ENCODE results near the gene AANAT. TPM values are rescaled to one million over a fixed set of nuclear protein-coding genes. Genes with fewer than 3 reads are reported as not detected.

The AANAT gene
- total and polyA plus RNA-seq, 11 donors, result 0.19 TPM; not detected in 10

GRCh38 chr17:76501827-76502307, 34.5 kb downstream of the AANAT start:
- H3K4me3 ChIP-seq, result peak overlapping the region in 10 of 12 donors; percentile 46 to 85 (median 78)
- ATAC-seq (no peak), DNase-seq (no peak)
- no peak for TF ChIP-seq POLR2A (IDR thresholded peaks at IDR 0.05)
- no peak for TF ChIP-seq CTCF (IDR thresholded peaks at IDR 0.05)
- peaks cover 10 to 70% (median 42%) of the 10 kb centered on the region in 12 donors for H3K4me1 ChIP-seq
- intact Hi-C loops (cut with DNase I), result loop anchor here in 5 of 10 donors (2.0 to 10.0 kb wide), 5 partner anchors 17 to 200 kb away; partner anchors contain the start of gene QRICH2 (in 1 of the 5)
- peaks cover 0 to 5% (median 0%) of the 10 kb centered on the region in 9 donors for H3K27me3 ChIP-seq
- no peaks in the 10 kb centered on the region for H3K36me3 ChIP-seq
- WGBS, 4 donors, result 66 to 83% (median 77%) methylated on average over 5 to 11 of the region's 11 CpGs
- no peaks in the 10 kb centered on the region for H3K9me3 ChIP-seq
- peak overlapping the region; percentile 72 to 96 (median 92) for H3K27ac ChIP-seq

- intact Hi-C loops (cut with DNase I), result loop anchor here in 5 of 10 donors (5.0 to 10.0 kb wide), 4 partner anchors 95 to 200 kb away; partner anchors contain the start of gene QRICH2 (in 1 of the 5)
- no peak overlapping the region for H3K4me3 ChIP-seq
- ATAC-seq, result no peak
- H3K4me1 ChIP-seq, result peaks cover 8 to 63% (median 38%) of the 10 kb centered on the region in 12 donors
- H3K27me3 ChIP-seq, result peaks cover 0 to 9% (median 0%) of the 10 kb centered on the region in 9 donors
- DNase-seq, result no peak
- WGBS, 4 donors, result 81 to 84% (median 82%) methylated on average over 8 of the region's 8 CpGs
- TF ChIP-seq CTCF (IDR thresholded peaks at IDR 0.05) (no peak), POLR2A (IDR thresholded peaks at IDR 0.05) (no peak)
- H3K36me3 ChIP-seq, result no peaks in the 10 kb centered on the region
- no peaks in the 10 kb centered on the region for H3K9me3 ChIP-seq
- H3K27ac ChIP-seq, result peak overlapping the region in 4 of 12 donors; percentile 88 to 94 (median 92)
Measured at GRCh38 chr17:76502341-76503211, 35.2 kb downstream of the AANAT start.

GRCh38 chr17:76504117-76504516, 36.7 kb downstream of the AANAT start:
- H3K27me3 ChIP-seq, result peaks cover 0 to 9% (median 0%) of the 10 kb centered on the region in 9 donors
- WGBS, 4 donors, result 67 to 83% (median 75%) methylated on average over 7 of the region's 7 CpGs
- no peaks in the 10 kb centered on the region for H3K9me3 ChIP-seq
- no peaks in the 10 kb centered on the region for H3K36me3 ChIP-seq
- intact Hi-C loops (cut with DNase I), result loop anchor here in 6 of 10 donors (2.0 to 10.0 kb wide), 5 partner anchors 37 to 202 kb away; partner anchors contain the start of genes AANAT (in 1 of the 6) and QRICH2 (in 1 of the 6)
- no peak overlapping the region for H3K27ac ChIP-seq
- DNase-seq (no peak), ATAC-seq (no peak)
- no peak overlapping the region for H3K4me3 ChIP-seq
- H3K4me1 ChIP-seq, result peaks cover under 1 to 49% (median 24%) of the 10 kb centered on the region in 12 donors
- TF ChIP-seq POLR2A (IDR thresholded peaks at IDR 0.05), result no peak
- TF ChIP-seq CTCF (IDR thresholded peaks at IDR 0.05), result no peak
